Measurements from ENCODE around the gene LCLAT1.
"Not testable (repeated sequence)": the region's sequence is repeated elsewhere in the genome, so short reads cannot be mapped to it uniquely, and the experiment has no call there.

LCLAT1 gene

DNA sequence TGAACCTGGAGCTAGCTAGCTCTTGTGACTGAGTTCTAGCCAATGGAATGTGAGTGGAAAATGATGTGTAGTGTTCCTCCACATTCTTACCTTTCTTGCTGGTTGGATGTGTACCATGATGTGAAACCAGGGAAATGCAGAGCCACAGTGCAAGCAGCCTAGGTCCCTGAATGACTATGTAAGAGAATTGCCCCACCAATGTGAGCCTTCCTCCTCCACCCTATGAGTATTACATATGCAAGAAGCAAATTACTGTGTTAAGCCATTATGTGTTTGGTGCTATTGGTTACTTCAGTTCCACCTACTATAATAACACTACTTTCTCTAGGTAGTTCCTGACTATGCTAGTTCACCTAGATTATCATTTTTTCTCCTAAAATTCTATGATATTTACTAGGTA is 39.6 kb downstream of the LCLAT1 start:
- FAIRE-seq, result no peak
- no peak for DNase-seq (ENCODE audit: low spot score)

DNA sequence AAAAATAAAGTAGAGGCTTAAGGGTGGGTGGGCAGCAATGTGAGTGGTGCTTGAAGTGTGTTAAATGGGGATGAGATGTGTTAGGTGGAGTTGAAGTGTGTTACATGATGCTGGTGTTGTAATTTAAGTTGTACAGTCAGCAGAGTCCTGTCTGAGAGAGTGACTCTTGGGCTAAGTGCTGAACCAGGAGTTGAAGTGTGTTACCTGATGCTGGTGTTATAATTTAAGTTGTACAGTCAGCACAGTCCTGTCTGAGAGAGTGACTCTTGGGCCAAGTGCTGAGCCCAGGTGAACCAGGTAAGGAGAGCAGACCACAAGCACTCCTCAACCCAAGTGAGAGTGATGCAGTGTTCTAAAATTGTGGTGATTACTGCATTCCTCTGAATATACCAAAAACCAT is 40.6 kb downstream of the LCLAT1 start:
- FAIRE-seq, result no peak
- no peak for DNase-seq (ENCODE audit: low spot score)

DNA sequence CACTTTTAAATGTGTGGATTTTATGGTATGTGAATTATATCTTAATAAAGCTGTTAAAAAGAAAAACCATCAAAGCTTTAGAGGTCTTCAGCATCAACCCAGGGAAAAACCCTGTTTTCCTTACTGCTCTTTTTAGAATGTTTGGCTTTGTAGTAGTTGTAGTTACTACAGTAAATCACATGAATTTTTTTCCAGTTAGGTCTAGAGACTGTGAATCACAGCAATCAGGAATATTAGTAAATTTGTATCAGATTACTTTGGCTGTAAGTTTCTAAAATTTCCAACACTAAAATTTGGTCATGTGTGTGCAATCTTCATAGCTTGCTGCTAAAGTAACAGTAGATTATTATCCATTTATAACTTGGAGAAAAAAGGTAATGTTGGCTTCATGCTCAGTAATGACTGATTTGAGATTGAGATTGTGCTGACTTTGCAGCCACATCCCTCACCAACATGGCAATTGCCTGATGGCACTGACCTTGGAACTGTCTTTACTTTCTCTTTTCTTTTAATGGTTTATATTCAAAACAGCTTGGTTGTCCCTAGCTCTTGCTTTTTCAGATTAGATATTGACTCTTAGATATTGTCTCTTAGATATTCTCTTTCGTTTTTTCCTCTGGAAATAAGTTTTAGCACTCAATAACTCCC is 41.1 kb downstream of the LCLAT1 start:
- DNase-seq (ENCODE audit: low spot score), result no peak
- FAIRE-seq, result no peak

DNA sequence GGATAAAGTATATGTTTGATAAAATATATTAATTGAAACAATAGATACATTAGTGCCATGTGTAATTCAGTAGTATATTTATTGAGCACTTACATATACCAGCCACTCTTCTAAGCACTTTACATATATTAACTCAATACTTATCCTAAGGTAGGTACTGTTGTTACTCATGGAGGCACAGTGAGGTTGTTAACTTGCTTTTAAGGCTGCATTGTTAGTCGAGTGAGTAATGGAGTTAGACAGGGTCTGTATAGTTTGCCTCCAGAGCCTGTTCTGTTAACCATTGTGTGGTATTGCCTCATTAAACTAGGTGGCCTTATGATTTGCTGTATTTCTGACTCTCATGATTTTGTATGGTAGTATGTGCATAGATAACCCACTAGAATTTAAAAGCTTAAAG is 44.2 kb downstream of the LCLAT1 start:
- FAIRE-seq, result no peak
- DNase-seq (ENCODE audit: low spot score), result no peak

DNA sequence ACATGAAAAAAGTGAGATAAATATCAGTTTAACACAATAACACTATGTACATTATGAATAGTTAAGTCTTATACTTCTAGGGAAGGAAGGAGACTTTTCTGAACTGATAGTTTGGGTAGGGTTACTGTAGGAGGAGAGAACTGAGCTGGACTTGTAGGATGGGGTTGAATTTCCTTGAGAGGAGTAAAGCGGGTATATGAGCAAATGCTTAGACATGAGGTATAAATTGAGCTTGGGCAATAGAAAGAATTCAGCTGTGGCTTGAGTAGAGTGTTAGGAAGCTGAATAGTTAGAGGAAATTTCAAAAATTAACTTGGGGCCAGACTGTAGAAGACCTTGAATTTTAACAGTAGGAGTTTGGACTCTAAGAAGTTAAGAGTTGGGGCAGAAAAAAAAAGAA is 45.1 kb downstream of the LCLAT1 start:
- FAIRE-seq (no peak), DNase-seq (ENCODE audit: low spot score) (no peak)

DNA sequence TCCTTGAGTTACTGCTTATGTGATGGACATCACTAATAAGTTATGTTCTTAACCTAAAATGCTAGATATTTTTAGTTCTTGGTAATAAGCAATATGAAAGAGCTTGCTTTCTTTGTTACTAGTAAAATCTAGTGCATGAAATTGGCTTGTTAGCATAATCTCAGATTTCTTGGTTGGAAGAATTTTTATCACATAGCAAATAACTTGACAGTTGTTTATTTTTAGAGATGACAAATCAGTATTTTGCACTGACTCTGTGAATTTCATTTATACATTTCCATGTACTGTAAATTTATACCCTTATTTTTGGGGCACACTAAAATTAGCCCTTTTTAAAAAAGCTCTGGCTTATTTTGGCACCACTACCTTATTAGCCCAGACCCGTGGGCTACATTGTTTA is 45.6 kb downstream of the LCLAT1 start:
- no peak for FAIRE-seq

DNA sequence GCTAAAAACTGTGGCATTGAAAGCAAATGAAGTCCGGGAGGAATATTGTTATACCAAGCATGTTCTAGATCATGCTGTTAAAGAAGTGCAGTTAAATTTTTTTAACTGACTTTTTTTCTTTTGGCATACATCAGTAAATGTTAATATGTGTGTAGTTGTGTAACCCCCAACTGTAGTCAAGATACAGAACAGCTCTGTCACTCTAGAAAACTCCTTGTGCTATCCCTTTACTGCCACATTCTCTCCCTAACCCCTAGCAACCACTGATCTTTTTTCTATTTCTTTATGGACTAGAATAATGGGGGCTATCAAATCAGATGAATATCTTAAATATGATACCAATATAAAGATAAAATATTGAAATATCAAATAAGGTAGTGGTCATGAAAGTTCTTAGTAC is 46.4 kb downstream of the LCLAT1 start:
- DNase-seq (ENCODE audit: low spot score), result no peak
- no peak for FAIRE-seq

More for the DNA sequence above, 45.6 kb downstream of the LCLAT1 start:
- DNase-seq (ENCODE audit: low spot score), result no peak

DNA sequence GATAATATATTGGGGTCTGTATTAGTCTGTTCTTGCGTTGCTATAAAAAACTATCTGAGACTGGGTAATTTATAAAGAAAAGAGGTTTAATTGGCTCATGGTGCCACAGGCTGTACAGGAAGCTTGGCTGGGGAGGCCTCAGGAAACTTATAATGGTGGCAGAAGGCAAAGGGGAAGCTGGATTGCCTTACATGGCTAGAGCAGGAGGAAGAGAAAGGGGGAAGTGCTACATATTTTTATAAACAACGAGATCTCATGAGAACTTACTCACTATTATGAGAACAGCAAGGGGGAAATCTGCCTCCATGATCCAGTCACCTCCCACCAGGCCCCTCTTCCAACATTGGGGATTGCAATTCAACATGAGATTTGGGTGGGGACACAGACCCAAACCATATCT is 48.9 kb downstream of the LCLAT1 start:
- DNase-seq (ENCODE audit: low spot score); FAIRE-seq: not testable (repeated sequence)

DNA sequence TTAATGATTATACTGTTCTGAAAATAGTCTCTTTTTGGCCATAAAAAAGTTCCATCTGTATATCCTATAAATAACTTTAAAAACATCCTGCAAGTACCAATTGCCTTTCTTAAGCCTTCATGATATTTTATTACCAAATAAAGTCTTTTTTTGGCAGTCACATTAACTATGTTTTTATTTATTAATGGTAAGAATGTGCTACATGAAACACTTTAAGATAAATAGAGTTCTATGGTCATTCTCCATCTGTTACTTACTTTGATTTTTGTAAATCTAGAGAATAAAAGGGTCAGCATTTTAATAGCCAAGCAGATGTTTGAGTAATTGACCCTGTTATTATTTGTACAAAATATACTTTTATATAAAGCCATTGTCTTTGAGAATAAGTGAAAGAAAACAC is 52.6 kb downstream of the LCLAT1 start:
- no peak for FAIRE-seq
- no peak for DNase-seq (ENCODE audit: low spot score)

DNA sequence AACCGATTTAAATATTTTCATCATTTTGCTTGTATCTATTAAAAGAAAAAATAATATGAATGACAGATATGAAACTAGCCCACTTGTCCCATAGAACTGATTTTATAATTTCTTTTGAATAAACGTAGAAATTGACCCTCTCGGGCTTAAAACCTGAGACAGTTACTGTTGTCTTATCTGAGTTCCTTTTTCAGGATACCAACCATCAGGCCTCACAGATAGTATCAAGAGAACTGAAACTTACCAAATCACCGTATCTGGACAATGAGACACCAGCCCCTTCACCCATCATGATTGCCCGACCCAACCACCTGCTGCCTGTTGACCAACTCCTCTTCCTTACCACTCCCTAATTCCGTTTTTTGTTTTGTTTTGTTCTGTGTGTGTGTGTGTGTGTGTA is 53.7 kb downstream of the LCLAT1 start:
- DNase-seq (ENCODE audit: low spot score) (no peak), FAIRE-seq (no peak)

DNA sequence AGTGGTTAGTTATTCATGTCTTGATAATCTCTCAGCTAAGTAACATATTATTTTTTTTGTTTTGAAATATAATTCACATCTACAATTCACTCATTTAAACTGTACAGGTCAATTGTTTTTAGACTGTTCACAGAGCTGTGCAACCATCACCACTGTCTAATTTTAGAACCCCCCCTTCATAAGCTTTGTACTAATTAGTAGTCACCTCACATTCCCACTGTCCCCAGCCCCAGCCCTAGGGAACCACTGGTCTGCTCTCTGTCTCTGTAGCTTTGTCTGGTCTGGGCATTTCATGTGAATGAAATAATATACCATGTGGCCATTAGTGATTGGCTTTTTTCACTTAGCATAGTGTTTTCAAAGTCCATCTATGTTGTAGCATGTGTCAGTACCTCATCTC is 55.3 kb downstream of the LCLAT1 start:
- no peak for DNase-seq (ENCODE audit: low spot score)
- no peak for FAIRE-seq

DNA sequence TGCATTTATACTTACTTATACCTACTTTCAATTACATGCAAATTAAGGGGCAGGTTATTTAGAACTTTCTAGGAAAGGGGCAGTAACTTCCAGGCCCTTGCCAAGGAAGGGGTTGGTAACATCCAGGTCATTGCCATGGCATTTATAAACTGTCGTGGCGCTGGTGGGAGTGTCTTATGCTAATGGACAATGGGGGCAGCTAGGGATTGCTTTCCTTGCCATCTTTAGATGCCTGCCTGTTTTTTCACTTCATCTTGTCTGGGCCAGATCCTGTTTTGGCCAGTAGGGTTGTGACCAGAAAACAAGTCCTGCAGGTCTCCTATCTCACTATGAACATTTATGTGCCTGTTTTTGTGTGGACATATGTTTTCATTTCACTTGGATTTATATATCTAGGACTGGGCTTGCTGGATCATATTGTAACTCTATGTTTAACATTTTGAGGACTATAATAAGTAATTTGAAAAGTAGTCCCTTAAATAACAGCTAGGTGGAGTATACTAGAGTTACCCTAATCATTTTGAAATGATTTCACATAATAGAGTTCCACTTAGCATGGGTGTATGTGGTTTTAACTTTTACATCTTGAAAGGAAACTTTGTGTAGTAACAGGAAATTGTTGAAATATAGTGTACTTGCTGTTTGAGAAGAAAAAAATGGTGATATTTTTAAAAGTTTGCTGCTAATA is 56.1 kb downstream of the LCLAT1 start:
- FAIRE-seq (no peak), DNase-seq (ENCODE audit: low spot score) (no peak)

DNA sequence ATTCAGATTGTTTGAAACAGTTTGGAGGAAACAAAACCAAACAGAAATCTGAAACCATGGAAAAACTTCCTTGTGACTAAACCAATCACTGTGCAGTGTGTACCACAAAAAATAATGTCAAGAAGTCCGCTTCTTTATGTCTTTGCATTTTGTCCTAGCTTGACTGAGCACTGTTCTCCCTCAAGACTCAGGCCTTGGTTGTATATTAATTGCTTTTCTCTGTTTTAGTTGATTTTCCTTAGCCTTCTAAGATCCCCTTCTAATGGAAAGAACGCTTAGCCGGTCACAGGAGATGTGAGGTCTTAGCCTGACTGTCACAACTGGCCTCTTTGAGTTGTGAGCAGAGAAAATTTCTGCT is 56.6 kb downstream of the LCLAT1 start:
- FAIRE-seq (no peak), DNase-seq (ENCODE audit: low spot score) (no peak)

DNA sequence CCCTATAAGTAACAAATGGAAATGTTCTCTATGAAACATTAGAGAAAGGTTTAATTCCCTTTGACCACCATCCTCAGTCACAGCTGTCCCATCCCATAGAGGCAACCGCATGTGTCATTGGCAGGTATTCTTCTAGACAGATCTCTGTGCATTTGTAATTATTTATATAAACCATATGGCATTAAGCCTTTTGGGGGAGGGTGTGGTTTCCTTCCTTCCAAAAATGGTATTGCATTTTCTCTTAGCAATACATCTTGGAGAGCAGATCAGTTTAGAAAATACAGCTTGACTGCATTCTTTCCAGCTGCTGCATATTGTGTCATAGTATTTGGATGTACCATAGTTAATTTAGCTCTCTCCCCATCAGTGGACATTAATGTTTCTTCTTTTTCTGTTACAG is 57.7 kb downstream of the LCLAT1 start:
- no peak for FAIRE-seq

DNA sequence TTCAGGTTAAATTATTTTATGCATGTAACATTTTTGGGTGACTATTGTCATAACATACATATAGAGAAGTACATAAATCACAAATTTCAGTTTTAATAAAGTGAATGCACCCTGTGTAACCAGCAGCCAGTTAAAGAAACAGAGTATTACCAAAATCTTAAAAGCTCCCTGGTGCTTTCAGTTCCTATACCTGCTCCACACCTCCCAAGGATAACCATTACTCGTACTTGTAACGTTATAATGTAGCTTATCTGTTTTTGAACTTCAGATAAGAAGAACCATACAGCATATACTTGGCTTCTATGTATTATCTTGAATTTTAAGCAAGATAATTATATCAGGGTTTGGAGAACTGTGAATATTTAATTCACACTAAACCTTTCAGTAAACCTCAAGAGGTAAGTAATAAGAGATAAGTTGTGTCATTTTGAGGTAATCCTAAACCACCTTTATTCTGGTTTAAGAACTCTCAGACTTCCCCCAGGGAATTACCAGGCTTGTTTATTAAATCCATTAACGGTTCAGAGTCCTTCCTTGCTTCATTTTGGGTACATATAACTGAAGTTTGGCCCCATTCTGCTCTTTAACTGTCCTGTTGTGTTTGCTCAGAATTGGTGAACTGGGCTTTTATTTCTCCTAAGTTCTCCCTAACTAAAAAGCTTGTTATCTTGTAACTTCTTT is 58.6 kb downstream of the LCLAT1 start:
- DNase-seq (ENCODE audit: low spot score), result no peak
- FAIRE-seq, result no peak

More for the DNA sequence above, 57.7 kb downstream of the LCLAT1 start:
- DNase-seq (ENCODE audit: low spot score), result no peak

DNA sequence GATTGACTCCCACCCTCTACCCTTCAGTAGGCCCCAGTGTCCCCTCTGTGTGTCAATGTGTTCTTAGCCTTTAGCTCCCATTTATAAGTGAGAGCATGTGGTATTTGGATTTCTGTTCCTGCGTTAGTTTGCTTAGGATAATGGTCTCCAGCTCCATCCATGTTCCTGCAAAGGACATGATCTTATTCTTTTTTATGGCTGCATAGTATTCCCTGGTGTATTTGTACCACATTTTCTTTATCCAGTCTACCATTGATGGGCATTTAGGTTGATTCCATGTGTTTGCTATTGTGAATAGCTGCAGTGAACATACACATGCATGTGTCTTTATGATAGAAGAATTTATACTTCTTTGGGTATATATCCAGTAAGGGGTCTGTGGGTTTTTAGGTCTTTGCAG is 60.4 kb downstream of the LCLAT1 start:
- not testable (repeated sequence) for DNase-seq (ENCODE audit: low spot score); FAIRE-seq

DNA sequence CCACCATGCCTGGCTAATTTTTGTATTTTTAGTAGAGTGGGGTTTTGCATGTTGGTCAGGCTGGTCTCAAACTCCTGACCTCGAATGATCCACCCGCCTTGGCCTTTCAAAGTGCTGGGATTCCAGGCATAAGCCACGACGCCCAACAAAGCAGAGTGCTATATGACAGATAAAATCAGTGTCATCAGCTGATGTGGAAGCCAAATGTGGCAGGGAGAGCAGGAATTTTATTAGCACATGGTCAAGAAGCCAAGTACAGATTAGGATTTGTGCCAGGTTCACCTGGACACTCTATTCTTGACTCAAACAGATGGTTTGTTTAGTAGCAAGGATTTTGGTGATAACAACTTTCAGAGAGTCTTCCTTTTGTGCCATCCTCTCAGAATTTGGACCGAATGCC is 62.7 kb downstream of the LCLAT1 start:
- DNase-seq (ENCODE audit: low spot score), result no peak

DNA sequence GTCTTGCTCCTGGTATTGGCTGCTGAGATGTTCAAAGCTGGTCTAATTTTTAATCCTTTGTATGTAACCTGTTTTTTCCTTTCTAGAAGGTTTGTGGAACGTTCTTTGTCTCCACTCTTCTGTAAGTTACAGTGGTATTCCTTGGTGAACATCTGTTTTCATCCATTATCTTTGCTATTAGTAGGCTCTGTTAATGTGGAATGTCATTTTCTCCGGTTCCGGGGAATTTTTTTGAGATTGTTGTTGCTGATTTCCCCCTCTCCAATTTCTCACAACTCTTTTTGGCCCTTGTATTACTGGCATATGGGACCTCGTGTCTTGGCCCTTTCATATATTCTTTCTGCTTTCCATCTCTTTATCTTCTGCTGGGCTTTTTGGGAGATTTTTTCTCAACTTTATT is 63.4 kb downstream of the LCLAT1 start:
- DNase-seq (ENCODE audit: low spot score) (no peak), FAIRE-seq (no peak)

More for the DNA sequence above, 62.7 kb downstream of the LCLAT1 start:
- no peak for FAIRE-seq

DNA sequence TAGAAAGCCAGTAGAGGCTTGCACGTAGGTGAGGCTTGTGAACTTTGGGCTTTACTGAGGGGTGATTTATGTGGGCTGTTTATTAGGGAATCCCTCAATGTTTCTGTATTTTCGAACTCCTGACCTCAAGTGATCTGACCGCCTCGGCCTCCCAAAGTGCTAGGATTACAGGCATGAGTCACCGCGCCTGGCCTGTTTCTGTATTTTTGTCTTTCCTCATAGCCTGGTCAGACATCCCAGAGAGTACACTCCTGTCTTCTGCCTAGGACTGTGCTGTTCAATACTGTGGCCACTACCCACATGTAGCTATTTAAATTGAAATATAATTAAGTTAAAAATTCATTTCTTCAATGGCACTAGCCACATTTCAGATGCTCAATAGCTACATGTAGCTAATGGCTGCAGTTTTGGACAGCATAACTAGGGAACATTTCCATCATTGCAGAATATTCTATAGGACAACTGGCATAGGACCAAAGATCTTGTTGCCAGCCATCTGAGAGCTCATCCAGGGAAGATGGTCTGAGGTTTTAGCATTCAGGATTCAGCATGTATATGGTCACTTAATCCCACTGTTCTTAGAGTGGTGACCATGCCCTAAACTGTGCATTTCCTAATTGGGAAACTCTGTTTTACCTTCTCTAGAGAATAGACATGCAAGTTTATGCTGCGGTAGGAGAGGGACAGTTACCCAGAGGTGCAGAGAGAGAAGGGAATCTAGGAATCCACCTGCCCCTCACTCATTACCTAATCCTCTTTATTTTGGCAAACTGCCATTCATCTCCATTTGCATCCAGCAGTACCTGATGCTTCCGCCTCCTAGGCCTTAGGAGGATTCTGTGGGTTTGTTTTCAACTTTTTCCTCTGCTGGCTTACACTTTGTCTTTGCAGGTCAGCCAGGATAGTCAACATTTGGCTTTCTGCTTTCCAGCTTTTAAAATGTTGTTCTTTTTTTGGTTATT is 64.4 kb downstream of the LCLAT1 start:
- FAIRE-seq (peak; percentile 30), DNase-seq (ENCODE audit: low spot score) (no peak)

DNA sequence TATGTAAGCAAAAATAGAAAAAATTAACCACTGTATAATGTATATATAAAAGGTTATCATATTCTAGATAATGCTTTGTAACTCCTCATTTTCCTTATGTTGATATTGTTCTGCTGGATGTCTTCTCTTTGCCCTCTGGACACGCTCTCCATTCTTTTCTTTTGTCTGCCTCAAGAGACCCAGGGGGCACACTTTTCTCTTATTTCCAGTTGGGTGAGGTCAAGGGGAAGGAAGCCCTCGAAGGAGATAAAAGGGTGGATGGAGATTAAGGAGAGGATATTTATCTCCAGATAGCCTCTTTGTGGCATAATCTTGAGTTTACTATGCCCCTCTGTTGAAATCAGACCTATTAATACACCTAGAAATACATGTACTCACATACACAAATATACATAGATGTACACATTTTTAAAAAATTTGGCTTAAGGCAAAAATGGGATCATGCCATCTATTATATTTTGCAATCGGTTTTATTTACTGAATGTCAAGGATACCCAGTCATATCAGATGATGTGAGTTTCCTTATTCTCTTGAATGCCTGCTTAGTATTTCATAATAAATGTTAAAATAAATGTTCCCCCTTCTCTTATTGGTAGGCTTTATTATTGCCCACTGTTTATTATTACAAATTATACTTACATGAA is 65.3 kb downstream of the LCLAT1 start:
- FAIRE-seq (no peak), DNase-seq (ENCODE audit: low spot score) (no peak)

DNA sequence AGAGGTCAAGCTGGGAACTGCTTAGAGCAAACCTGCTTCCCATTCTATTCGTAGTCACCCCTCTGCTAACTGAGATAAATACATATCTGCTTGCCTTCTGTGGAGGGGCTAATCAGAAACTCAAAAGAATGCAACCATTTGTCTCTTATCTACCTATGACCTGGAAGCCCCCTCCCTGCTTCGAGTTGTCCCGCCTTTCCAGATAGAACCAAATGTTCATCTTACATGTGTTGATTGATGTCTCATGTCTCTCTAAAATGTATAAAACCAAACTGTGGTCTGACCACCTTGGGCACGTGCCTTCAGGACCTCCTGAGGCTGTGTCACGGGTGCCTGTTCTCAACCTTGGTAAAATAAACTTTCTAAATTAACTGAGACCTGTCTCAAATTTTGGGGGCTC is 66.6 kb downstream of the LCLAT1 start:
- not testable (repeated sequence) for FAIRE-seq; DNase-seq (ENCODE audit: low spot score)

Measured in RCC 7860 (cell line).